ENCODE results near the gene C12orf50.
"Not testable (repeated sequence)": the region's sequence is repeated elsewhere in the genome, so short reads cannot be mapped to it uniquely, and the experiment has no call there.

The C12orf50 gene

DNA sequence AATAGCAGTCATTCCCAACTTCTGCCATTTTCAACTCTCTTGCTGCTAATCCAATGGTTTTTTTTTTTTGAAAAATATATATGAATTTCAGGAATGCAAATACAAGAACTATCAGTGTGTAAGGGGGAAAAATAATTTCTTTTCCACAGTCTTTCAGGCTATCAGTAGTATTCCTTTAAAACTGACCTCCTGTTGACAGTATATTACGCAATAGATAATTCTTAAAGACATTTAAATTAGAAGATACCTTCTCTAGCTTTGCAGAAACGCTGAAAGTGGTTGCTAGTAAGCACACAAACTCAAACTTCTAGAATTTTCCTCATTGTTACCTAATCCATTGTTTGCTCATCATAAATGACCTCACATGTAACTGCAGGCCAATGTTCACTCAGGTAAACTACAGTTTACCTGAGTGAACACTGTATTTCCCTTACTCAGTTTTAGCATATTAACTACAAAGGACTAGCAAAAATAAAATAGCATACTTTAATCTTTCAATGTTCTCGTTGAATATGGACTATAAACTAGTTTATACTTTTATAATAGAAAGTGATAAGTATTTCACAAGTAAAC is at the start of gene C12orf50:
Gene C12orf50, minus strand, starts transcription at position 309 of the 573 bp plus-strand sequence. CDS start 2,439 bp downstream, outside the sequence.
- no peak for DNase-seq

GRCh38 chr12:88067301-88067700 is 38.1 kb upstream of the C12orf50 start:
- no peak for DNase-seq

- no peak for DNase-seq
Measured at GRCh38 chr12:88063375-88063774, 34.2 kb upstream of the C12orf50 start.

DNA sequence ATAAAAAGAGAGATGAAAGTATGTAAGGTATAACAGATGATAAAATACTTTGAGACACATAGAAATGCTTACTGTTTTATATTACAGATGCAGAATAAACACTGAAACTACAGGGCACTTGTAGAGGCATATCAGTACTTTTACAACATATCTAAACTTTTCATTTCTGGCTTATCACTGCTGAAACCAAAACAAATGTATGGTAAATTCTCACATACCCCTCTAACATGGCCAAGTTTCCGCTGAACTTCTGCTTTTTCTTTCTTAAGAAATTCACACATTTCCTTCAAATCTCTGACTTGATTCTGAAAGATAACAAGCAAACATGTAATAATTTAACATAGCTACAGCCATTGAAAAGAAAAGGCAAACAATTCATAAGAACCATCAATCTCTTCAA is 33.3 kb upstream of the C12orf50 start:
- DNase-seq, result no peak

GRCh38 chr12:88058719-88059077 is 29.5 kb upstream of the C12orf50 start:
- DNase-seq, result no peak

DNA sequence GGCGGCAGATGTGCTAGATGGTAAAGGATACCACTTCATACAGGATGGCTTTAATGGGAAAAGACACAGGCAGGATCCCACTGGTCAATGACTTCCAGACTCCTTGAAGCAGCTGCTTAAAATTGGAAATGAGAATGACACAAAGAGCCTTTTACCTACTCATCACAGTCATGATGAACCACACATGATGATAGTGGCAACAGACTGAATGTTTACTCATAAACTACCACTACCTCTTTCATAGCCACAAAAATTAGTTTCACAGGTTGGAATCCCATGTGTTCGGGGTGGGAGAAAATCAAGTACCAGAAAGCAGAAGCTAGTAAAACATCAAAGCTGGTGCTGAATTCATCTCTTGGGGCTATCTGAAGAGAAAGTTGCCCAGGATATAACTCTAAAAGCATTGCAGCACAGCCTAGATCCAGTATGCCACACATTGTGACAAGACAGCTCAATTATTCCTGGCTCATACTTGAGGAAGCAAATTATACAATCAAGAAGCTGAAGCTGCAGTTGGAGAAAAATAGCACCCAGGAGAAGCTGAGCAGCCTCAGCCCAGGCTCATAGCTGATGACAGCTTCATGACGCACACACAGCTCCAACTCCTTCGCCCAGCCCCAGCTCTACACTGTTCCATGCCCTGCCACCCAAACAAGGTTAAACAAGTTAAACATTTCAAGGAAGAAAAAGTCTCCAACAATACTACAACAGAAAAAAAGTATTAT is 29.0 kb upstream of the C12orf50 start:
- peak in 1 of 2 experiments; percentile 2 for DNase-seq

- DNase-seq, result no peak
Measured at GRCh38 chr12:88056571-88056970, 27.4 kb upstream of the C12orf50 start.

DNA sequence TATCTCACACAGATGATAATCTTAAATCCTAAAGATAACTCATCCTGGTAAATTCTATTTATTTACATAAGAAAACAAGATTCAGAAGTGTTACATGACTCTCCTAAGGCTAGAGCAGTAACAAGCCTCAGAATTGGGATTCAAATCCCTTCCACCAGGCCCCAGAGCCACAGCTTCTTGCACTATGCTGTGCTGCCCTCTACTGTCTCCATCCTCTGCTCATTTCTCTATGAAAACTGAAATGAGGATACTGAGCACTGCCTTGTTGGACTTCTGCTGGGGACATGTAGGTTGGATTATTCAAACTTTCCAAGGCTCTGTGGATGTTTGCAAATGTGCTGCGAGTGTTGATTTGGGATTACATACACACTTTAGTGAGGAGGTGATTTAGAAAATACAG is 23.5 kb upstream of the C12orf50 start:
- DNase-seq, result peak; percentile 34 to 63

GRCh38 chr12:88044035-88044434 is 14.8 kb upstream of the C12orf50 start:
- DNase-seq, result no peak

- DNase-seq, result no peak
Measured at GRCh38 chr12:88037770-88038169, 8.6 kb upstream of the C12orf50 start.

GRCh38 chr12:88036353-88036965 is 7.3 kb upstream of the C12orf50 start:
- DNase-seq, result peak in 1 of 2 experiments; percentile 8

- DNase-seq, result no peak
Measured at GRCh38 chr12:88035907-88036289, 6.7 kb upstream of the C12orf50 start.

DNA sequence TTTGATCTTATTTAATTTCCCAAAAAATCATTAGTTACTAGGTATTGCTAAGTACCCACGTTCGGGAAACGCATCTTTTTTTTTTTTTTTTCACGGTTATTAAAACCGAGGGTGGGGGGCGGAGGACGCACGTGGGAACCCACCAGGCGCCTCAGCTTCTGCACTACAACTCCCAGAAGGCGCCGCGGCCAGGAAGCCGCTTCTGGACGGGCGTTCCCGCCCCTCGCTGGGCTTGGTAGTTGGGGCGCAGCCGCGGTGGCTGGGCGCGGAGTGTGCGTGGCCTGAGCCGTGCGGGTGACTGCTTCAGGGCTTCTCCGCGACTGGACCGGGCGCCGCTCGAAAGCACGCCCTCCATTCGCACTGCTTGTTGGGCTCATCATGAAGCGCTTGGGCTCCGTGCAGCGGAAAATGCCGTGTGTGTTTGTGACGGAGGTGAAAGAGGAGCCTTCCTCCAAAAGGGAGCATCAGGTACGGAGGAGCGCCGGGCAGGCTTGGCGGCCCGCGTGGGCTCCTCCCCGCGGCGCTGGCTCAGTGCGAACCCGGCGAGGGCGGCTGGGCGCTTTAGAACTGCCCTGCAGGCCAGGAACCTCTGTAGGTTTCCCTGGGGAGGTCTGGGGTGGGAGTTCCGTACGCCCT is 6.2 kb upstream of the C12orf50 start:
- peak; percentile 60 to 86 for DNase-seq

- not testable (repeated sequence) for DNase-seq
Measured at GRCh38 chr12:88031161-88031560, 2.0 kb upstream of the C12orf50 start.

DNA sequence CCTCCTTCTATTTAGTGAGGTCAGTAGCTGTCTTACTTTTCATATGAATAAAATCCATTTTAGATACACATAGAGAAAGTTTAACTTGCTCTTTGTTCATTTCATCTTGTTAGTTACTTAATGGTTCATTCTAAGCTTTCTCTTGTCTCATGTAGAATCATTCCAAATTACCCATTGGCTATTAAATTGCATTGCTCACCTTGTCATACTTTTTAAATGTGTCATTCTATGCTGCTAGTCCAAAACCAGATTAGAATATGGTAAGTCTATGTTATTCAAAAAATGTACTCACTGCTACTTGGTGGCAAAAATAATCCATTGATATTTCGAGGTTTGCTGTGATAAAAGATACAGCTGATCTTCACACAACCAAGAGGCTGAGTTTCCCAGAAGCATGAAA is 3.0 kb downstream of the C12orf50 start:
- no peak for DNase-seq

DNA sequence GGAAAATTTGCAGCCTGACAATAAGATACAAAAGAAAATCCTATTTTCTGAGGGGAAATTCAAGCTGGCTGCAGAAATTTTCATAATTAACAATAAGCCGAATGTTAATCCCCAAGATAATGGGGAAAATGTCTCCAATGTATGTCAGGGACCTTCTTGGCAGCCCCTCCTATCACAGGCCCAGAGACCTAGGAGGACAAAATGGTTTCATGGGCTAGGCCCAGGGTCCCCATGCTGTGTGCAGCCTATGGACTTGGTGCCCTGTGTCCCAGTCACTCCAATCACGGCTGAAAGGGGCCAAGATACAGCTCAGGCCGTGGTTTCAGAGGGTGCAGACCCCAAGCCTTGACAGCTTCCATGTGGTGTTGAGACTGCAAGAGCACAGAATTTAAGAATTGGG is 11.2 kb downstream of the C12orf50 start:
- no peak for DNase-seq

- DNase-seq, result no peak
Measured at GRCh38 chr12:88015825-88016224, 13.4 kb downstream of the C12orf50 start.

GRCh38 chr12:88011755-88012154 is 17.4 kb downstream of the C12orf50 start:
- no peak for DNase-seq

DNA sequence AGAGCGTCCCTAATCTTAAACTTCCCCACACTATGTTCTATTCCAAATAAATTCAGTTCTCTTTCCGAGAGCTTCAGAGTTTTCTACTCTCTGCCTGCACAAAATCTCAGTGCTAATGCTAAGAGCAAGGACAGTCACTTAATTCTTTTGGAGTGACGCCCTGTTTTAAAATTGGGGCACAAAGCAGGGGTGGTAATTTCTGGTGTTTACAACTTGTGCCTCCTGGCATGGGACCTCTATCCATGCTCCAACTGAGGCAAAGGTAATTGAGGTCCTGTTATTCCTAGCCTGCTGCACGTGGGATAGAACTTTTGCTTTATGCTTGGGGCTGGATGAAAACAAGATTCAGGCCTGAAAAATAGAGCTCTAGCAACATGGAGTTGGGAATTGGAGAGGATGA is 22.9 kb downstream of the C12orf50 start:
- DNase-seq, result no peak

DNA sequence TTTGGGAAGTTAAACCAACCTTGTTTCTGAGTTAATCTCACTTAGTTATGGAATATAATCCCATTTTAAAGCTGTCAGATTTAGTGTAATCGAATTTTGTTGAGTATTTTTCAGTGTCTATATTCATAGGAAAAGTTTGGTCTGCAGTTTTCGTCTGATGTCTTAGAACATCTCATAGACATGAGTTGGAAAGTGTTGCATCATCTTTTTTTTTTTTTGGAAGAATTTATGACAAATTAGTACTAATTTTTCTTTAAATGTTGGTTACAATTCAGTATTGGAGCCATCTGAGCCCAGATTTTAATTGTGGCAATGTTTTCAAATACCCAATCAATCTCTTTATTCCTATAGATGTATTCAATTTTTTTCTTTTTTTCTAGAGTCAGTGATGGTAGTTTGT is 27.9 kb downstream of the C12orf50 start:
- DNase-seq, result no peak

DNA sequence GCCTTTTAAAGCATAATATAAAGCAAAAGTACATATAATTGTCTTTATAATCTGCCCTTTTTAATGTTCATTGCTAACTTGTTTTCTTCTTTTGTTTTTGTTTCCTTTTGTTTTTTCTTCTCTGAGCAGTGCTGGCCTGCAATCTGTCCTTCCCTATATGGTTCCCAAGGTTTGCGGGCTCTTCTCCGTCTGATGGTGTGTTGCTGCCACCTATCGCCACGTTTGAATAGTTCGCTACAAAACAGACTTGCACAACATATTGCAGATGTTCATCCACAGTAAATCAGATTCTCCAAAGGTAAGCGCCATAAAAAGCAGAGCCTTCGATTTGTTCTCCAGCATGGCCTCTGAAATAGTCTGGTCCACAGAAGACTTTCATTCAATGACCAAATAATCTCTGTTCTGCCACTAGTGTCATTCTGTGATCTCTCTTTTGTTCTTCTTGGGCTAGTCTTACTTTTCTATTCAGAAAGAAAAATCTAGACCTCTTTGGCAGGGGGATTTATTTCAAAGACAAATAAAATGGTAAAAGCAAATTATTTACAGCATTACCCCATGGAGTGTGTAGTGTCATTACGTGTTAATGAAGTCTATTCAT is 33.5 kb downstream of the C12orf50 start:
- peak; percentile 56 to 74 for DNase-seq

- DNase-seq, result no peak
Measured at GRCh38 chr12:87991483-87991882, 37.7 kb downstream of the C12orf50 start.

DNA sequence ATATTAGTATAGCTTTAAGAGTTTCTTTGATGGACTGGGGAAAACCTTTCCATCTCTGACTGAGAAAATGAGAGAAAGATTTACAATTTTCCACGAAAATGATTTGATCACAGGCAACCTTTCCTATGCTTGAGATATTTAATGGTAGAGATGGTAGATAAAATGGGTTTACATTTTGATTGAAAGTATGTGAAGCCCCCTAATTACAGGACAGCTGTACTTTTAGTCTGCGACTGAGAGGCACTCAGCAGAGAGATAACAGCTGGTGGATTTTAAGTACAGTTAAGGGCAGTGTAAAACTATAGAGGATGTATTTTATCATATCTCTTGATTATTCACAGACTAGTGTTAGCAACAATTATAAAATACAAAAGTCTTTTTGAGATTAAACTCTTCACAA is 40.7 kb downstream of the C12orf50 start:
- DNase-seq, result peak; percentile 55 to 66

Measured in NCI-H524 (cell line).